Mammary epithelial cell (primary cell): ENCODE data around the gene UBE2J2.

ENCODE experiments used
- CTCF ChIP-seq, 2 donors: IDR thresholded peaks in 1 of 2; conservative IDR thresholded peaks in 1 of 2; 2 replicates each; pipeline ENCODE4 v1.5.1; 2011 to 2012; ENCODE audit warnings: inconsistent platforms in 2 of 2, low read length in 2 of 2, mild to moderate bottlenecking in 2 of 2, control low read depth in 1 of 2, low read depth in 1 of 2; ENCODE audit not compliant: insufficient read depth in 1 of 2; ENCODE audit errors: extremely low read depth in 1 of 2
- EZH2 ChIP-seq: IDR thresholded peaks from 2 replicates; pipeline ENCODE4 v1.6.1; 2012; ENCODE audit warnings: low read length, inconsistent platforms, borderline replicate concordance

GRCh38 chr1:1211541-1212441 is 61.9 kb downstream of the UBE2J2 start:
- no peak for TF ChIP-seq CTCF (conservative IDR thresholded peaks at IDR 0.05 in 1 of 2, IDR thresholded peaks at IDR 0.05 in 1 of 2; ENCODE audit: extremely low read depth in 1 of 2, insufficient read depth in 1 of 2, low read depth in 1 of 2, low read length in 2 of 2)
- no peak for TF ChIP-seq EZH2
